Esophagus squamous epithelium (tissue), 5 donors: ENCODE measurements around the gene HMX2. TPM values are rescaled to one million over a fixed set of nuclear protein-coding genes. Genes with fewer than 3 reads are reported as not detected.

ENCODE experiments used
- DNase-seq: peaks from one replicate; lab custom pipeline; 2025; lab: John Stamatoyannopoulos, UW
- H3K27ac ChIP-seq, 4 donors: fragments of 200-600 bp; sonication (generic); one replicate each; pipeline ENCODE4 v1.5.1; 2016 to 2019; ENCODE audit warnings: mild to moderate bottlenecking in 1 of 4
- H3K27me3 ChIP-seq, 4 donors: fragments of 200-600 bp; sonication (generic); 1 replicate in 3 of 4; 2 replicates in 1 of 4; pipeline versions ENCODE4 v1.5.1 to v1.6.0; 2017 to 2021; ENCODE audit warnings: antibody characterized with exemption in 1 of 4
- H3K36me3 ChIP-seq, 3 donors: fragments of 200-600 bp; sonication (generic); one replicate each; pipeline ENCODE4 v1.5.1; 2016 to 2019
- H3K4me1 ChIP-seq, 3 donors: fragments of 200-600 bp; sonication (generic); one replicate each; pipeline ENCODE4 v1.5.1; 2017 to 2019
- H3K4me3 ChIP-seq, 4 donors: fragments of 200-600 bp; sonication (generic); 1 replicate in 3 of 4; 2 replicates in 1 of 4; pipeline ENCODE4 v1.5.1; 2016 to 2019; ENCODE audit warnings: mild to moderate bottlenecking in 2 of 4, moderate library complexity in 1 of 4
- H3K9me3 ChIP-seq, 3 donors: fragments of 200-600 bp; sonication (generic); one replicate each; pipeline ENCODE4 v1.5.1; 2016 to 2019
- POLR2A ChIP-seq, 4 donors: fragments of 450-650 bp; IDR thresholded peaks; one replicate each; pipeline ENCODE4 v1.6.1; 2017; ENCODE audit warnings: antibody characterized with exemption in 4 of 4, mild to moderate bottlenecking in 4 of 4, moderate library complexity in 3 of 4
- WGBS, 2 donors: methylation state at CpG; one replicate each; pipeline ENCODE4 v1.1.5; 2018; 5-methylcytosine and 5-hydroxymethylcytosine counted together
- intact Hi-C: fragments of 100-400 bp; cut with DNase I; formaldehyde crosslinking; loops from one replicate; pipeline ENCODE4 v1.15.0; 2022
- total RNA-seq, 4 donors: library from RNA; depleted of rRNA; stranded (reverse); fragments of >200 nt; gene quantifications; one replicate each; pipeline ENCODE4 v1.1.0, GENCODE V29; 2016
- TF ChIP-seq, protein P1 (sequence below), 6 experiments: fragments of 450-650 bp in 4 of 6; fragments of 200-600 bp in 2 of 6; sonication (generic) in 2 of 6; IDR thresholded peaks; one replicate each; pipeline ENCODE4 v1.5.1; 2016 to 2019; ENCODE audit warnings: antibody characterized with exemption in 6 of 6, mild to moderate bottlenecking in 4 of 6, moderate library complexity in 4 of 6
- donor health status: DM: yes; HTN: yes; CAD: no.

The HMX2 gene
- total RNA-seq, 4 donors from 2014 or later, result not detected

DNA sequence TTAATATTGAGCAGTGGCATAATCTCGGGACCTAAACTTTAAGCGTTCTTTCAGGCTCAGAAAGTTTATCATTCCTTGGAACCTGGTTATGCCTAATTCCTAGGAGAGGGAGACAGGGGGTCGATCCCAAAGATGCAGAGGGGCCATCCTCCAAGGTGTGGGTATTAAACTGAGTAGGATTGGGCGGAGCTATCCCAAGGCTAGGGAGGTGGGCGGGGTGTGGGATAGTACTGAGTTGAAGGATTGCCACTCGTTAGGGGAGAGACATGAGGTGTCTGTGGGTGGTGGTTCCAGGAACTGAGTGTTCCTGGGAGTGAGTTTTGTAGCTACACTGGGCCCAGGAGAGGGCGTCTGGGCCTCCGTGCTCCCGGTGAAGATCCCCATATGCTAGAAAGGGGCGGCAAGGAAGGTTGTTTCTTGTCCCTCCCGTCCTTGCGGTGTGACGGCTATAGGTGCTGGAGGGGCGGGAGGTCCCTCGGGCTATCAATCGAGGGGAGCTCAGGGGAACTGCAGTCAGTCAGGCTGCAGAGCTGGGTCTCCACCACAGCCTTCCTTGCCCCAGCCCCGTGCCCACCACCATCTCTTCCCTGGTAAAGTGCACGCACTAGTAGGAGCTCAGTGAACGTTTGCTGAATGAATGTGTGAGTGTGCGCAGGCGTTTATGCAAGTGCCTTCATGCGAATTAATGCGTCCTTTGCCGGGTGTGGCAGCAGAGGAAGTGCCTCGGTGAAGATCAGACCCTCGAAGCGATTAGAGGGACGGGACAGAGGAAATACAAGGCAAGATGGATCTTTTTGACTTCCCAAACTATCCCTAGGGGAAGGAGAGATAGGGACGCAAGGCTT is 3.0 kb upstream of the HMX2 start:
- intact Hi-C loops, result no loop called here
- peaks cover 54 to 100% (median 82%) of the 10 kb centered on the region in 4 donors for H3K27me3 ChIP-seq

DNA sequence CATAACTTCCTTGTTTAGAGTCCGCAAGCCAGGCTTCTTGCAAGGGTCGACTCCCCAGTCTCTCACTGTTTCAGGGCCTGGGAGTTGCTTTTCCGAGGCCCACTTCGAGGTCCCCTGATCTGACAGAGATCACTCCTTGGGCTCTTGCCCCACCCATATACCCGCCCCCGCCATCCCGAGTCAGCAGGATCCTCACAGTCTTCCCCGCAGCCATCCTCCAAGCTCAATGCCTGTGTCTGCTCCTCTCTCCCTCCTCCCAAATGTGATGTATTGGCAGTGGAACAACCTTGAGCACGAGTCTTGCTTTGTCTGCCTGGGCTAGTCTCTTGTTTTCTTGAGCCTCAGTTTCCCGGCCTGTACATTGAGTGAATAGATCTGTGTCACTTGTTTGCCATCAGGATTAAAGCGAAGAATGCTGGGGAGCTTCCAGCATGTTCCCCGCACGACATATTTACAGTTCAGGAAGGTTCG is 2.4 kb upstream of the HMX2 start:
- no peak for DNase-seq
- Histone ChIP-seq H3K36me3 (no peaks in the 10 kb centered on the region), H3K27ac (no peak overlapping the region), H3K9me3 (no peaks in the 10 kb centered on the region), H3K27me3 (peaks cover 49 to 100% (median 78%) of the 10 kb centered on the region in 4 donors), H3K4me3 (no peak overlapping the region), H3K4me1 (peaks cover 28 to 71% (median 44%) of the 10 kb centered on the region in 3 donors)
- no peak for TF ChIP-seq POLR2A (IDR thresholded peaks at IDR 0.05)
- TF ChIP-seq, protein P1, sequence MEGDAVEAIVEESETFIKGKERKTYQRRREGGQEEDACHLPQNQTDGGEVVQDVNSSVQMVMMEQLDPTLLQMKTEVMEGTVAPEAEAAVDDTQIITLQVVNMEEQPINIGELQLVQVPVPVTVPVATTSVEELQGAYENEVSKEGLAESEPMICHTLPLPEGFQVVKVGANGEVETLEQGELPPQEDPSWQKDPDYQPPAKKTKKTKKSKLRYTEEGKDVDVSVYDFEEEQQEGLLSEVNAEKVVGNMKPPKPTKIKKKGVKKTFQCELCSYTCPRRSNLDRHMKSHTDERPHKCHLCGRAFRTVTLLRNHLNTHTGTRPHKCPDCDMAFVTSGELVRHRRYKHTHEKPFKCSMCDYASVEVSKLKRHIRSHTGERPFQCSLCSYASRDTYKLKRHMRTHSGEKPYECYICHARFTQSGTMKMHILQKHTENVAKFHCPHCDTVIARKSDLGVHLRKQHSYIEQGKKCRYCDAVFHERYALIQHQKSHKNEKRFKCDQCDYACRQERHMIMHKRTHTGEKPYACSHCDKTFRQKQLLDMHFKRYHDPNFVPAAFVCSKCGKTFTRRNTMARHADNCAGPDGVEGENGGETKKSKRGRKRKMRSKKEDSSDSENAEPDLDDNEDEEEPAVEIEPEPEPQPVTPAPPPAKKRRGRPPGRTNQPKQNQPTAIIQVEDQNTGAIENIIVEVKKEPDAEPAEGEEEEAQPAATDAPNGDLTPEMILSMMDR (IDR thresholded peaks at IDR 0.05), result no peak
- WGBS, 2 donors, result 6 to 10% methylated on average over 7 to 12 of the region's 14 CpGs
- intact Hi-C loops, result no loop called here

More for the DNA sequence above, 3.0 kb upstream of the HMX2 start:
- no peaks in the 10 kb centered on the region for H3K9me3 ChIP-seq
- no peak for DNase-seq
- H3K4me1 ChIP-seq, result peaks cover 28 to 71% (median 44%) of the 10 kb centered on the region in 3 donors
- 2 to 6% methylated on average over 18 to 25 of the region's 29 CpGs for WGBS, 2 donors
- H3K27ac ChIP-seq, result no peak overlapping the region
- no peak overlapping the region for H3K4me3 ChIP-seq
- H3K36me3 ChIP-seq, result no peaks in the 10 kb centered on the region
- no peak for TF ChIP-seq POLR2A (IDR thresholded peaks at IDR 0.05)
- TF ChIP-seq, protein P1 (IDR thresholded peaks at IDR 0.05), result no peak

DNA sequence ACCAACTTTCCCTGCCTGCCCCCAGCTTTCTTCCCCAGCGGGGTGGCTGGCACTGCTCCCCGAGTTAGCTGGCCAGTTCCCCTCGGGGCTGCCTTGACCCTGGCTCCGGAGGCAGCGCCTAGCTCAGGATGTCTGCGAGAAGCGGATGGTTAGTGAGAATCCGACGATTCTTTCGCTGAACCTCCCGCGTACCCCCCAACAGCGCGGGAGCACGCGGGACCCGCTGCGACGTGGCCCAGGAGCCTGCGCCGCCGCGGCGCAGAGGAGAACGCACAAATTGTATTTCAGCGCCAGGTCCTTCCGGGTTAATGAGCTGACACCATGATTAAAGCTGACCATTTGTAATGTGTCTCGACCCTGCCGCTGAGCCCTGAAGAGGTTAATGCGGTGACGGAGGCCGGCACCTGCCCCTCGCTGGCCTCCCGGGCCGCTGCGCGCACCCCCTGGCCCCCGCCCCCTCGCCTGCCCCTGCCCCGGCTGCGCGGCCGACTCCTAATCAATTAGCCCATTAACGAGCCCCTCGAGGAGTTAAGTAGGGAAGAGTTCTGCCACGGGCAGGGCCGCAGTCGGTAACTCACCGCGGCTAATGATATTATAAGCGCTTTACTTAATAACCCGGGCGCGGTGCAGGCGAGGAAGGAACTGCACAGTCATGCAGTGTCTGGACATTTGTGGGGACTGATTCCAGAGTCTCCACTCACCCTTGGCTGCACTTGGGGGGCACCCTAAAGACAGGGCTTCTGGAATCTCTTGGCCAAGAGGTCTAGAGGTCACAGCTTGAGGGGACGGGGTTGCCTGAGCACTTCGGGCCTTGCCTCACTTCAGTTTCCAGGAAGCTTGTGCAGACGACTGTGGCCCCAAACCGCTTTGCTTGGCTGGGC is 1.7 kb upstream of the HMX2 start:
- Histone ChIP-seq H3K36me3 (no peaks in the 10 kb centered on the region), H3K27ac (no peak overlapping the region), H3K9me3 (no peaks in the 10 kb centered on the region), H3K4me3 (peak overlapping the region in 1 of 4 donors; percentile 42), H3K4me1 (peaks cover 35 to 77% (median 51%) of the 10 kb centered on the region in 3 donors), H3K27me3 (peaks cover 49 to 100% (median 75%) of the 10 kb centered on the region in 4 donors)
- no peak for TF ChIP-seq POLR2A (IDR thresholded peaks at IDR 0.05)
- TF ChIP-seq, protein P1 (IDR thresholded peaks at IDR 0.05), result no peak
- no peak for DNase-seq
- intact Hi-C loops, result no loop called here
- WGBS, 2 donors, result 0 to 22% methylated on average over 6 to 14 of the region's 59 CpGs

- H3K36me3 ChIP-seq, result no peaks in the 10 kb centered on the region
- H3K9me3 ChIP-seq, result no peaks in the 10 kb centered on the region
- no peak overlapping the region for H3K27ac ChIP-seq
- intact Hi-C loops, result no loop called here
- H3K27me3 ChIP-seq, result peaks cover 52 to 100% (median 70%) of the 10 kb centered on the region in 4 donors
- H3K4me3 ChIP-seq, result no peak overlapping the region
- 24 to 29% methylated on average over 17 to 18 of the region's 24 CpGs for WGBS, 2 donors
- no peak for DNase-seq
- H3K4me1 ChIP-seq, result peaks cover 37 to 81% (median 51%) of the 10 kb centered on the region in 3 donors
- TF ChIP-seq, protein P1 (IDR thresholded peaks at IDR 0.05), result no peak
- TF ChIP-seq POLR2A (IDR thresholded peaks at IDR 0.05), result no peak
Measured at GRCh38 chr10:123146894-123147634, 872 bp upstream of the HMX2 start.
